D721Med (cell line): ENCODE results near the gene STT3B.

ENCODE experiments used
- DNase-seq: peaks from one replicate; pipeline ENCODE4 v3.0.0; 2011; ENCODE audit warnings: low spot score; ENCODE audit not compliant: insufficient read length
- FAIRE-seq: peaks from 2 replicates; lab custom pipeline; 2011; peaks lifted over from hg19 to GRCh38; lab: Jason Lieb, UNC
- CTCF ChIP-seq: IDR thresholded peaks from 2 replicates; pipeline ENCODE4 v1.5.1; 2012; ENCODE audit warnings: mild to moderate bottlenecking, control low read depth; ENCODE audit not compliant: insufficient read depth; ENCODE audit errors: missing control alignments

Gene STT3B

GRCh38 chr3:31562525-31562924 is 29.8 kb downstream of the STT3B start:
- DNase-seq: no peak
- FAIRE-seq: no peak
- TF ChIP-seq CTCF: no peak

DNA sequence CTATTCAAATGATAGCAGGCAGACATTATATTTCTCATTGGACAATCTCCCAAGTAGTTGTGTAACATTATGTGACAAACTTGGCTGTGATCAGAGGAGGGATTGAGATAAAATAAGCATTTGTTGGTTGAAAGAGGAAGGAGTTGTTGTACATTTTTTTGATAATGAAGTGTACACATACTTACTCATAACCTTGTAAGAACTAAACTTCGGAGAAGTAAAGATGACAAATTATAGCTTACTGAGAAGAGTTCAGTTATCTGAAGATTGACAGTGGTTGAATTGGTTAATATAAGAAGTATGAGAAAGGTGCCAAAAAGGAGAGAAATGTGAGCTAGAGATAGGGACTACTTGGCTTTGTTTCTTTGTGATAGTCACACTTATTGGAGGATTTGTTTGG is 32.6 kb downstream of the STT3B start:
- DNase-seq: no peak
- FAIRE-seq: no peak
- no peak for TF ChIP-seq CTCF

GRCh38 chr3:31567036-31567435 is 34.3 kb downstream of the STT3B start:
- DNase-seq: no peak
- TF ChIP-seq CTCF: no peak

DNA sequence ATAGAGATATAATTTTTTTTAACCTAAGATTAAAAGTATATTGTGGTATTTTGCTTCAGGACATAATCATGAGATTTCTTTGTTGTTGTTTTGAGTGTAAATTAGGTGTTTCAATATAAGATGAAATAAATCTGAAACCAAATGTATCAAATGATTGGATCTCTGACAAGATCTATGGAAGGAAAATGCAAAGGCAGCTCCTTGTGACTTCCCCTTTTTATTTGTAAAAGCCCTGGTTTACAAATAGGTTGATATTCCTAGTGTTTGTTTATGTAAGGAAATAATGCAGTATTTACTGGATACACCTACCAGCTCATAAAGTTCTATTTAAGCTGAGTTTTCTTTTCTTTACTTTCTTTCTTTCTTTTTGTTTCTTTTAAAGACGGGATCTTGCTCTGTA is 35.9 kb downstream of the STT3B start:
- FAIRE-seq (no peak), DNase-seq (no peak)
- no peak for TF ChIP-seq CTCF

More at GRCh38 chr3:31567036-31567435, 34.3 kb downstream of the STT3B start:
- FAIRE-seq: peak; percentile 55

DNA sequence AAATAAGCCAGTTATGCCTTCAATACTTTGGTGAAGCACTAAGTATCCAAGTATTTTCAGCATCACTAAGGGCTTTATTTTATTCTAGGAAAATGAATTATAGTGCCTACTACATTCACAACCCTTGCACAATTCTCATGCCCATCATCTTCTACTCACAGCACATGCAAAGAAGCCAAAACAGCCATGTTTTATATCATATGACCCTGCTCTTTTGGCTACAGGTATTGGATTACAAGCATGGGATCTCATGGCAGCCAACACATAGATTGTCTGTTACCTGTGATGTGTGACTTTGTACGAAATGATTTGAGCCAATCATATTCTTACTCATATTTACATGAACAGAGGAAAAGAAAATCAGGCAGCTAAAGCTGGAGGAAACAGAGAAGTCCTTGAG is 38.6 kb downstream of the STT3B start:
- DNase-seq (no peak), FAIRE-seq (no peak)
- no peak for TF ChIP-seq CTCF

DNA sequence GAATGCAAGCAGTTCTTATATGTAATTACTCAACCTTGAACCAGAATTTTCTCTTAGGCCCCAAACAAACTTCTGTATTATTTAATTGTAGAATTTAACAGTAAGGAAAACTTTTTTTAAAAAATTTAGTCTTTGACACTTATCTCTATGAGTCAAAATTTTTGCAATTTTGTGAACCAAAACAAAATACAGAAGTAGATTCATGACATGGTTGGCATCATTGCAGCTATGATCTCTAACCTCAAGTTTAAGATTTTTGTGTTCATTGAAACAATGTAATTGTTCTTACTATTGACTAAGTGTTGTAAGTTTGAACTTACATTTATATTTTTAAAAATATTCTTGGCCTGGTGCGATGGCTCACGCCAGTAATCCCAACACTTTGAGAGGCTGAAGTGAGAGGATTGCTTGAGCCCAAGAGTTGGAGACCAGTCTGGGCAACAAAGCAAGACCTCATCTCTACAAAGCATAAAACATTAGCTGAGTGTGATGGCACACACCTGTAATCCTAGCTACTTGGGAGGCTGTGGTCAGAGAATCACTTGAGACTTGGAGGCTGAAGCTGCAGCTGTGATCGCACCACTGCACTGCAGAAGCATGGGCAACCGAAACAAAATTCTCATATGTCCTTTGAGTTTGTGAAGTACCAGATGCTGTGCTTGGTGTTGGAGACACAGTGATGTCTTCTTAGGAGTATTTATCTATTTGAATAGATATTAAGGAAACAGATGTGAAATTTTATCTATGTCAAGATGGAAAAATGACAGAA is 39.7 kb downstream of the STT3B start:
- DNase-seq (no peak), FAIRE-seq (no peak)
- TF ChIP-seq CTCF: no peak

- no peak for DNase-seq
Measured at GRCh38 chr3:31573036-31573779, 40.5 kb downstream of the STT3B start.

More at GRCh38 chr3:31573036-31573779, 40.5 kb downstream of the STT3B start:
- no peak for TF ChIP-seq CTCF
- no peak for FAIRE-seq
